Measurements from ENCODE around the gene TMEM250. TPM values are rescaled to one million over a fixed set of nuclear protein-coding genes. Genes with fewer than 3 reads are reported as not detected.

TMEM250 gene
- total RNA-seq, 2 donors from 2014 or later, result 20.3 to 29.3 TPM

GRCh38 chr9:136145580-136145979 is 26.9 kb upstream of the TMEM250 start:
- no peaks in the 10 kb centered on the region for H3K9me3 ChIP-seq
- TF ChIP-seq CTCF (IDR thresholded peaks at IDR 0.05), result no peak
- H3K27me3 ChIP-seq, result no peaks in the 10 kb centered on the region
- H3K36me3 ChIP-seq, result no peaks in the 10 kb centered on the region
- no peak overlapping the region for H3K4me3 ChIP-seq
- DNase-seq (ENCODE audit: low spot score), result no peak
- H3K4me1 ChIP-seq, result no peaks in the 10 kb centered on the region
- H3K27ac ChIP-seq, result no peak overlapping the region

GRCh38 chr9:136144450-136144849 is 25.8 kb upstream of the TMEM250 start:
- DNase-seq (ENCODE audit: low spot score), result no peak
- Histone ChIP-seq H3K36me3 (no peaks in the 10 kb centered on the region), H3K4me3 (no peak overlapping the region), H3K4me1 (no peaks in the 10 kb centered on the region), H3K27ac (no peak overlapping the region), H3K9me3 (no peaks in the 10 kb centered on the region), H3K27me3 (no peaks in the 10 kb centered on the region)
- no peak for TF ChIP-seq CTCF (IDR thresholded peaks at IDR 0.05)

GRCh38 chr9:136143215-136144001 is 24.7 kb upstream of the TMEM250 start:
- no peak overlapping the region for H3K4me3 ChIP-seq
- no peaks in the 10 kb centered on the region for H3K27me3 ChIP-seq
- TF ChIP-seq CTCF (IDR thresholded peaks at IDR 0.05), result peak in 1 of 2 donors; percentile 49
- DNase-seq (ENCODE audit: low spot score), result no peak
- no peaks in the 10 kb centered on the region for H3K36me3 ChIP-seq
- no peak overlapping the region for H3K27ac ChIP-seq
- no peaks in the 10 kb centered on the region for H3K4me1 ChIP-seq
- H3K9me3 ChIP-seq, result no peaks in the 10 kb centered on the region

GRCh38 chr9:136142859-136143214 is 24.2 kb upstream of the TMEM250 start:
- no peaks in the 10 kb centered on the region for H3K9me3 ChIP-seq

GRCh38 chr9:136142414-136142796 is 23.7 kb upstream of the TMEM250 start:
- H3K4me3 ChIP-seq, result no peak overlapping the region
- no peaks in the 10 kb centered on the region for H3K9me3 ChIP-seq
- no peaks in the 10 kb centered on the region for H3K36me3 ChIP-seq
- no peak for TF ChIP-seq CTCF (IDR thresholded peaks at IDR 0.05)
- no peaks in the 10 kb centered on the region for H3K27me3 ChIP-seq
- DNase-seq (ENCODE audit: low spot score), result no peak
- H3K27ac ChIP-seq, result no peak overlapping the region
- H3K4me1 ChIP-seq, result no peaks in the 10 kb centered on the region

More at GRCh38 chr9:136142859-136143214, 24.2 kb upstream of the TMEM250 start:
- TF ChIP-seq CTCF (IDR thresholded peaks at IDR 0.05), result no peak
- Histone ChIP-seq H3K36me3 (no peaks in the 10 kb centered on the region), H3K4me1 (no peaks in the 10 kb centered on the region), H3K4me3 (no peak overlapping the region), H3K27me3 (no peaks in the 10 kb centered on the region), H3K27ac (no peak overlapping the region)
- DNase-seq (ENCODE audit: low spot score), result no peak
